GM21526 (cell line): ENCODE data around the gene TMEM115.

Experiments
- ATAC-seq: cut with Tn5 transposase; IDR thresholded peaks from one replicate; pipeline ENCODE4 v1.9.1; 2021; ENCODE audit warnings: moderate library complexity; ENCODE audit not compliant: unreplicated experiment, low FRiP score

TMEM115 gene

GRCh38 chr3:50336452-50337174 is 22.7 kb downstream of the TMEM115 start:
- ATAC-seq: peak; percentile 9

DNA sequence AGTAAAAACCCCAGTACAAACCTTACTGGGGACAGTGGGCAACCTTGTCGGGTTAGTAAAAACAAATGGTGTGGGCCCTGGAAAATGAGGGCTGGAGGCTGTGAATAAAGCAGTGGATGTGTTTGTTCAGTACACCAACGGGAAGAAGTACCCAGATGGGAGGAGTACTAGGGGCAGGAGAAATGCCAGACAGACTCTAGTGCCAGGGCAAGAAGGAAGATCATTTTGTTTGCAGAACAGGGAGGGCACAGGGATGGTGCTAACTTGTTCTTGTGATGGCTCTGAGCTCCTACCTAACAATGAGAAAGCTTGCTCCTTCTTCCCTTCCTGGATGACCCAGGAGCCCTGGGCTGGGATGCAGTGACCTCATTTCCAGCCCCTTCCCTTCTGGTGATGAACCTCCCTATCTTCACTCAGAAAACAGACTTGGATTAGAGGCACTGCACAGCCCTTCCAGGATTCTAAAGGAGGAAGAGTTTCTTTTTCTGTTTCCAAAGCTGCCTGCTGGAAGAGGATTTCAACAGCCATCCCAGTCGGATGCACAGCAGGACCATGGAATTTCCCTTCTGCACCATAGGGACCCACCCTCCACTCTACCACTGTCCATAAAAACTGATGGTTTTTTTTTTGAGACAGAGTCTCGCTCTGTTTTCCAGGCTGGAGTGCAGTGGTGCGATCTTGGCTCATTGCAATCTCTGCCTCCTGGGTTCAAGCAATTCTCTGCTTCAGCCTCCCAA is 24.8 kb downstream of the TMEM115 start:
- ATAC-seq: no peak

- no peak for ATAC-seq
Observed at GRCh38 chr3:50333744-50334328, 25.5 kb downstream of the TMEM115 start.

- no peak for ATAC-seq
Observed at GRCh38 chr3:50331364-50331907, 27.9 kb downstream of the TMEM115 start.

- no peak for ATAC-seq
Observed at GRCh38 chr3:50330330-50330729, 29.0 kb downstream of the TMEM115 start.

- ATAC-seq: peak; percentile 62
Observed at GRCh38 chr3:50327943-50328691, 31.2 kb downstream of the TMEM115 start, which contains the start of gene TUSC2. Gene TUSC2, minus strand, starts transcription at chr3:50328223. Its CDS starts 124 bp downstream, at chr3:50328099.

GRCh38 chr3:50327129-50327528 is 32.2 kb downstream of the TMEM115 start:
- no peak for ATAC-seq

- ATAC-seq: no peak
Observed at GRCh38 chr3:50326182-50326541, 33.2 kb downstream of the TMEM115 start.

- ATAC-seq: no peak
Observed at GRCh38 chr3:50325497-50326181, 33.7 kb downstream of the TMEM115 start.

DNA sequence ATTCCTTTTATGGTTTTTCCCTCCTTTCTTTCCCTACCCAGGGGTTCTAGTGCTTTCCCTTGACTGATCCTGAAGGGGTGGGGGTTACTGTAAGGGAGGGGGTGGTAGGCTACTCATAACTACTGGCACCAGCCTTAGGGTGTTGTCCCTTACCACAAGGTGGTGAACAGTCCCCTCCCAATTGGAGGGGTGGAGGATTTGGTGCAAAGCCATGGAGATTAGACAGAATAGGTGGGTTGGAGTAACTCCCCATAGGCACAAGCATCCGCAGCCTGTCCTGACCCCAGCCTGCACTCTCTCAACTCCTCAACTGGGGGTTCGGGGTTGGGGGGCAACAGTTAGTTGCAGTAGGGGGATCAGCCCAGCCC is 34.2 kb downstream of the TMEM115 start:
- ATAC-seq: no peak

DNA sequence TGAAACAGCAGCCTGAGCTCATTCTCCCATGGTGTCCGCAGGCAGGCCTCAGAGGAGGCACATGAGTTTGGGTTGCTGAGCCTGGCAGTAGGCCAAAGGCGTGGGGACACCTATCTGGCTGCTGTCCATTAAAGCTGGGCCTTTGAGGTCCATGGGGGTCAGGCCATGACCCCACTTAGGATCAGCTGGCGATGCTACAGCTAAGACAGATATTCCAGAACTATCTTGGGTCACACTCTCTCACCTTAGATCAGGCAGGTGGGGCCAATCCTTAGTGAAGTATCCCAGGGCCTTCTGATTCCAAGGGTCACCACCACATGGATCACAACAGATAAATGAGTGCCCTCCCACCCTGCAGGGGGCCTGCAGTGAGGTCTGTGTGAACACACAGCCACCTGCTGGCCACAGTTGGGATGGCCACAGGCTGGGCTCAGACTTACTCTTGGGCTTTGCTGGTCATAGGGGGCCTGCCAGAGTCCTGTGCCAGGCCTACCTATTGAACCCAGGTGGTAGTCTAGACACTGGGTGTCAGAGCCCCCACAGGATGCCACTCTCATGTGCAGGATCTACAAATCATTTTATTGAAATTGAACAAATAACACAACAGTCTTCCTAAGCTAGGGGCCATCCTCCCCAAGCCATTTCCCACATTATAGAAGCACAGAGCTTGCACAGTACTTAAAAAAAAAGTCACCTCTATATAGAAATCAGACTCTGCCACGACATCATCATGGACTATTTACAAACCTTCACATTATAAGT is 34.8 kb downstream of the TMEM115 start:
- no peak for ATAC-seq

- ATAC-seq: no peak
Observed at GRCh38 chr3:50323614-50324199, 35.6 kb downstream of the TMEM115 start.

- no peak for ATAC-seq
Observed at GRCh38 chr3:50323092-50323600, 36.2 kb downstream of the TMEM115 start.

DNA sequence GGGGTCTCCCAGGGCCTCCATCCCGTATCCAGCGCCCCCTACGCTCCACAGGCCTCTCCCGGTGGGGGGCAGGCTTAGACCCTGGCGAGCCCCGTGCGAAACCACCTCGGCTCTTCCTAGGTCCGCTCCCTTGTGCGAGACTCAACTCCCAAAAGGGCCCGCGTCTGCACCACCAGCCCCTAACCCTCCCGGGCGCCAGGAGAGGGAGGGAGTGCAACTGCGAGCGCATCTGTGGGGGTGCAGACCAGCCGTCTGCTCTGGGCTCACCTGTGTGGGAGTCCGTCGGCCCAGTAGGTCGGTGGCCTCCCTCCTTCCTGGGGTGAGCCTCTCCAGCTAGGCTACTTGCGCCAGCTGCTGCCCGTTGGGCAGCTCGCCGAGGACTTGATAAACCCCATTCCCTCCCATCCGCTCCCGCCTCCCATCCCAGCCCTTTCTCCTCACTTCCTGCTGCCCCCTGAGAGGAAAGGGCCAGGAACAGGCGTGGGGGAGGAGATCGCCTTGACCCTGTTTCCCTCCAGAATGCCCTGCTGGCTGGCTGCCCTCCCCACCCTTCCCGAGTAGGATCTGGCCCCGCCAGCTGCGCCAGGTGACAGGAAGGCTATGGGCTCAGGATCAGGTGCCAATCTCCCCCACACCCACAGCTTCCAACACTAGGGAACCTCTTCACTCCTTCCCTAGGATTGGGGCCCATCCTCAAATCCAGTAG is 36.8 kb downstream of the TMEM115 start, which contains the start of gene HYAL2:
TSS of gene HYAL2 (minus strand) at position 360 of the 706 bp plus-strand sequence. CDS start 2,256 bp downstream, outside the sequence.
- ATAC-seq: no peak

DNA sequence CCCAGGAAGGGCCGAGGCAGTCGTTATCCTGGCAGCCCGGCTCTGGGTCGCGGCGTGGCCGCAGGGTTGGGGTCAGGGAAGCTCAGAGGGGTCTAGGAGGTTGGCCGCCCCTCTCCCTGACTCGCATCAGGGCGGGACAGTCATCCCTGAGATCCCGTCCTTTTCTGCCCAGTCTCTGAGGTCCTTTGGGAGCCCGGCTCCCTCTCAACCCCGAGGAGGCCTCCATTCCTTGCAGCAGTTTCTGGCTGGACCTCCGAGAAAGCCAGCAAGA is 37.3 kb downstream of the TMEM115 start:
- no peak for ATAC-seq

- peak; percentile 61 for ATAC-seq
Observed at GRCh38 chr3:50321336-50322114, 37.8 kb downstream of the TMEM115 start.

- peak; percentile 41 for ATAC-seq
Observed at GRCh38 chr3:50320853-50321335, 38.4 kb downstream of the TMEM115 start.
